HG03139 (cell line): ENCODE results near the gene HRH1.
A peak's percentile ranks its signal among the peaks of the same experiment; 100 is the strongest.
"Not testable (repeated sequence)": the region's sequence is repeated elsewhere in the genome, so short reads cannot be mapped to it uniquely, and the experiment has no call there.

Experiments
- ATAC-seq: cut with Tn5 transposase; IDR thresholded peaks from one replicate; pipeline ENCODE4 v1.9.1; 2021; ENCODE audit not compliant: unreplicated experiment

The HRH1 gene

GRCh38 chr3:11154036-11154952, at the start of gene HRH1:
Gene HRH1, plus strand, starts transcription at chr3:11154493. Its CDS starts 104,545 bp downstream, at chr3:11259038.
- no peak for ATAC-seq

GRCh38 chr3:11113316-11113715, 41.0 kb upstream of the HRH1 start:
- not testable (repeated sequence) for ATAC-seq

GRCh38 chr3:11115548-11115947, 38.7 kb upstream of the HRH1 start:
- ATAC-seq, result no peak

- ATAC-seq, result no peak
Observed at GRCh38 chr3:11116336-11117059, 37.8 kb upstream of the HRH1 start.

DNA sequence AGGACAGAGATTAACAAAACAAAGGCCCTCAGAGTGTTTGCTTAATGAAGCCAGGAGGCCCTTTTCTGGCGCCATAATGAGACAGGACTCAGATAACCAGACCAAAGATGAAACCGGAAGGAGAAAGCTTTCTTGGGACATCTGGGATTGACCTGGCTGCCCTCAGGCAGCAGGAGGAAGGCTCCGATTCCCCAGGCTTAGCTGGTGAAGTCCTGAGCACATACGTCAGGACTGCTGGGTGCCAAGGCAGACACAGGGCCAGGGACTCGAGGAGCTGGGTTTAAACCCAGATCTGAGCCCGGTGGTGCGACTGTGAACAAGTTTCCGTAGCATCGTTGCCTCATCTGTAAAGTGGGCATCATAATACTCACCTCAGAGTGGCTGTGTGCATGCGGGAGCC, 36.7 kb upstream of the HRH1 start:
- no peak for ATAC-seq

DNA sequence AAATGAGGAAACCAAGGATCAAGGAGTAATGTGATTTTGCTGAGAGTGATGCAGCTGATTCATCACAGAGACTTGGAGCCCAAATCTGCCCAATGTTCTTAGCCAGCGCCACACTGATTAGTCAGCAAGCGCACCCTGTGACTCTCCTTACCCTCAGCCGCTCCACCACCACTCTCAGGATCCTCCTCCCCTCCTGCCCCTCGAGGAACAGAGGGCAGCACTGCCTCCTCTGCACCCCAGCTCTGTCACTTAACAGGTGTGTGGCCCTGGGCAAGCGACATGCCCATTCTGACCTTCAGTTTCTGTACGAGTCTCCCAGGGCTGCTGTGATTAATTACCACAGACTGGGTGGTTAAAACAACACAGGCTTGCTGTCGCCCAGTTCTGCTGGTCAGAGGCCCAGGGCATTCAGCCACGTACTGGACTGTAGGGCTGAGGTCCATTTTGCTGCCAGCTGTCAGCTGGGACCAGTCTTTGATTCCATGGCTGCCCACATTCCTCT, 36.1 kb upstream of the HRH1 start:
- no peak for ATAC-seq

GRCh38 chr3:11120091-11120805, 34.0 kb upstream of the HRH1 start:
- no peak for ATAC-seq

DNA sequence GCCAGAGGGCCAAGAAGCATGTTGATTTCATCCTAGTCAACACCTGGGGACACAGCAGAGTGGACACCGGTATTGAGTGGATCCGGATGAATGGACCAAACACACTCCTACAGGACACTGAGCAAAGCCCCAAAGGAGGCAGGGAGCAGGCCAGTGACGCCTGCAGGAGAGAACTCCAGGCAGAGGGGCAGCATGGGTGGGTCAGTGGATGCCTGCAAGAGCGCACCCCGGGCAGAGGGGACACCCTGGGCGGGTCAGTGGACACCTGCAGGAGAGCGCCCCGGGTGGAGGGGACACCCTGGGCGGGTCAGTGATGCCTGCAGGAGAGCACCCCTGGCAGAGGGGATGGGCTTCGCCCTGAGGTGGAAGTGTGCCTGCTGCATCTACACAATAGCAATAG, 27.6 kb upstream of the HRH1 start:
- no peak for ATAC-seq

GRCh38 chr3:11128682-11129632, 25.3 kb upstream of the HRH1 start:
- no peak for ATAC-seq

DNA sequence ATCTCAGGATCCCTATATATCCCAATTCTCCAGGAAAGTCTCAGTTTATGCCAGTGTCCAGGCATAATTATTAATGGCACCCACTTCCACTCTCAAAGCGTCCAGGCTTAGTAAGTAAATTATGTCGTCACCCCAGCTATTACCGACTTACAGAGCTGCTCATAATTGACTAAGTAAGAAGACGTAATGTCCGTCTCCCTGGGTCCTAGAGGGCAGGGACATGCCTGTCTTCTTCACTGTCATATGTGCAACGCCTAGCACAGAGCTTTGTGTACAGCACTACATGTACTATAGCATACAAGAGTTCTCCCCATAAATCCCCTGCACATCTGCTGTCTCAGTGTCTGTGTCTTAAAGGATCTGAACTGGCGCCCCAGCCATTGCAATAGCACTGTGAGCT, 23.9 kb upstream of the HRH1 start:
- ATAC-seq, result no peak

DNA sequence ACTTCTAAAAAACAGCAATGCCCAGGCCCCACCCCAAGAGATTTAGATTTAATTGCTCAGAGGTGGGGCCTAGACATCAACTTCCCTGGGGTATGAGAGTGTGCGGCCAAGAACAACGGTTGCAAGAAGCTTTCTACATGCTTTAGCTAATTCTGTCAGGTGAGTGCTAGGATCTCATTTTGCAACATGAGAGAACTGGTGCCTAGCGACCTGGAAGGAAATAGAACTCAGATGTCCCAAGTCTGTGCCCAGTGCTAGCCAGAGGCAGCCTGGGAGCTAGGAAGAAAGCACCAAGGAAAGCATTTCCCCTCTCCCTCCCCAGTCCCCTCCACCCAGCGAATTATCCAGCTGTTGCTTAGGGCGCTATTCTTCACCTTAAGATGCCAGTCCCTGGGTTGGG, 22.9 kb upstream of the HRH1 start:
- no peak for ATAC-seq

GRCh38 chr3:11131886-11132285, 22.4 kb upstream of the HRH1 start:
- ATAC-seq, result not testable (repeated sequence)

DNA sequence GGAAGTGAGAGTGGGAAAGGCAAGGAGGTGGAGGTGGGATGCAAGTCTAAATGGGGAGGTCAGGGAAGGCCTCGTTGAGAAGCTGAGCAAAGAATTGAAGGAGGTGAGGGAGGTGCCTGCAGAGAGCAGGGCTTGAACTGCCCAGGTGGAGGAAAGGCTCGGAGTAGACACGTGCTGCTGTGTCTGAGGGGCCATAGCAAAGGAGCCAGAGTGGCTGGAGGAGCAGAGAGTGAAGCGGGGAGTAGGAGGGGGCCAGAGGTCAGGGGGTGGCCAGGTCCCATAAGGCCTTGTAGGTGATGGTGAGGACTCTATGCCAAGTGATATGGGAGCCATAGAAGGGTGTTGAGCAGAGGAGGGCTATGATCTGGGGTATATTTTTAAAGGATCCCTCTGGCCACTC, 21.4 kb upstream of the HRH1 start:
- ATAC-seq, result no peak

GRCh38 chr3:11134794-11135193, 19.5 kb upstream of the HRH1 start:
- no peak for ATAC-seq

DNA sequence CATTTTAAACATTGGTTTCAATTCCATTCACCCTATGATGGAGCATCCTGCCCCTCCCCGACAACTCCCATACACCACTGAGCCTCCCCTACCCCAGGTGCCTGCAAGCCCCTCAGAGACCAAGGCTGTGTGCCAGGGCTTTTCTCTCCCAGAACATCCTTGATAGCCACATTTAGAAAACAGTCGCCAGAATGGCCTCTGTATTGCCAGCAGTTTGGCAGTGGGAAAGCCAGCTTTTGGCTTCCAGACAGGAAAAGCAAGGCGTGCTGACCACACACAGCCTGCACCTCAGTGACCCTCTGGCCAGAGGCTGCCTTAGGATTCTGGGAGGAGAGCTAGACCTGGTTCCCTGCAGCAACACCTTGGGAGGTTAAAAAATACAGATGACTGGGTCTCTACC, 18.2 kb upstream of the HRH1 start:
- no peak for ATAC-seq

DNA sequence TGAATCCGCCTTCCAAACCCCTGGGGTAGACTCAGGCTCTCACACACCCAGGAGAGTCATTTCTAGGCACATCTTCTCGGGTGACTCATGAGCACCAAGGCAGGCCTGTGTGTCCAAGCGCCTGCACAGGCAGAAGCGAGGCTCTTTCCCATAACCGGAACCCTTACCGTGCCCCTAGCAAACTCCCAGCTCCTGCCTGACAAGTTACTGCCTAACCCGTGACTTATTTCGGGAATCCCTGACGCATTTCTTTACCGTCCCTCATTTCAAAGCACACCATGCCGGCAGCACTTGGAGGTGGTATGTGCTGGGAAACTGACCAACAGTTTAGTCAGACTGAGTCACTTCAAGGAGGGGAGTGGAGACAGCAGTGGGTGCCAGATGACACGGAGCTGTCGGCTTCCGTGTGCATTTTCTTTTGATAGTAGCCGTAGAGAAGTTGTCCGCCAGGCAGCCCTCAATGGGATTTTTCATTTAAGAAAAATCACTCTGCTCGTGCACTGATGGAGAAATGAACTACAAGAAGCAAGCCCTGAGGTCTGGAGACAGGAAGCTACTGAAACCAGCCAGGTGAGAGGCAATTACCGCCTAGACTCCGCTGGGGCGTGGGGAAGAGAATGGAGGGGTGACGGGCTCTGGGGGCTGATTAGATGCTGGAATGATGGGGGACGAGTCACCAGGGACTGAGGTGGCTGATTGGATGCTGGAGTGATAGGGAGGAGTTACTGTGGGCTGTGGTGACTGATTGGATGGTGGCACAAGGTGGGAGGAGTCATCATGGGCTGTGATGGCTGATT, 17.3 kb upstream of the HRH1 start:
- ATAC-seq, result no peak

GRCh38 chr3:11137627-11137959, 16.7 kb upstream of the HRH1 start:
- ATAC-seq, result no peak

DNA sequence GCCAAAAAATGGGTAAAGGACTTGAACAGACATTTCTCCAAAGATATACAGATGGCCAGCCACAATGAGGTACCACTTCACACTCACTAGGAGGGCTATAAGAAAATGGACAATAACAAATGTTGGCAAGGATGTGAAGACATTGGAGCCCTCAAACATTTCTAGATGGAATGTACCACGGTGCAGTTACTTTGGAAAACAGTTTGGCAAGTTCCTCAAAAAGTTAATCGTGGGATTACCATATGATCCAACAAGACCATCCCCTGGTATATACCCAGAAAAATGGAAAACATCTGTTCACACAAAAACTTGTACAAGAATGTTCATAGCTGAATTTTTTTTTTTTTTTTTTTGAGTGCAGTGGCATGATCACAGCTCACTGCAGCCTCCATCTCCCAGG, 15.9 kb upstream of the HRH1 start:
- ATAC-seq, result no peak

GRCh38 chr3:11140030-11140712, 14.1 kb upstream of the HRH1 start:
- ATAC-seq, result peak; percentile 99
